RPMI7951 (cell line): ENCODE results near the gene RHOJ. TPM values are rescaled to one million over a fixed set of nuclear protein-coding genes. Genes with fewer than 3 reads are reported as not detected.

ENCODE experiments used
- DNase-seq: peaks from one replicate; pipeline ENCODE4 v3.0.0-alpha.2; 2012; ENCODE audit warnings: low read depth
- total RNA-seq: library from RNA; depleted of rRNA; stranded (reverse); fragments of >200 nt; shearing (Covaris generic); gene quantifications from 2 replicates; pipeline ENCODE4 v1.2.3, GENCODE V29; 2014

Gene RHOJ
- total RNA-seq, 1 experiment from 2014 or later, result 0.12 TPM

- DNase-seq, result no peak
These were observed 1.6 kb downstream of the RHOJ start for GRCh38 chr14:63205866-63206265.

- DNase-seq, result no peak
These were observed 4.9 kb downstream of the RHOJ start for GRCh38 chr14:63209160-63209559.

GRCh38 chr14:63210812-63211211 is 6.6 kb downstream of the RHOJ start:
- DNase-seq, result no peak

GRCh38 chr14:63212209-63212608 is 8.0 kb downstream of the RHOJ start:
- no peak for DNase-seq

- no peak for DNase-seq
These were observed 8.7 kb downstream of the RHOJ start for GRCh38 chr14:63212776-63213500.

GRCh38 chr14:63214417-63215196 is 10.4 kb downstream of the RHOJ start:
- no peak for DNase-seq

- DNase-seq, result no peak
These were observed 16.3 kb downstream of the RHOJ start for GRCh38 chr14:63220526-63220925.

DNA sequence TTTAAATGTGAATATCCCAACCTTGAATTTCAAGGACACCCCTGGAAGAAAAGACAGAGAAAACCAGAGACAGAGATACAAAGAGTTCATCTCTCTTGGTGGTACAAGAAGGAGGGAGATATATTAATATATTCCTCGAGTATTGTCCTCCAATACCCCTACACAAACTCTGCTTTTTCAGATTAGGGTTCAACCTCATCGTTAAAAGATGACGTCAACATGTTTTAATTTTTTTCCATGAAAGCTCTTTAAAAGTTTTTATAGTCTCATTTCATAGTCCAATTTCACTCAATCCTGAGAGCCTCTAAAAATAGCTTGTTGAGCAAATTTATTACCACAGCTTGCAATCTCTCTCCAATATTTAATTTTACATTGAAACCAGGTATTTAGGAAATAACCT is 19.4 kb downstream of the RHOJ start:
- no peak for DNase-seq

- no peak for DNase-seq
These were observed 20.0 kb downstream of the RHOJ start for GRCh38 chr14:63224196-63224595.

DNA sequence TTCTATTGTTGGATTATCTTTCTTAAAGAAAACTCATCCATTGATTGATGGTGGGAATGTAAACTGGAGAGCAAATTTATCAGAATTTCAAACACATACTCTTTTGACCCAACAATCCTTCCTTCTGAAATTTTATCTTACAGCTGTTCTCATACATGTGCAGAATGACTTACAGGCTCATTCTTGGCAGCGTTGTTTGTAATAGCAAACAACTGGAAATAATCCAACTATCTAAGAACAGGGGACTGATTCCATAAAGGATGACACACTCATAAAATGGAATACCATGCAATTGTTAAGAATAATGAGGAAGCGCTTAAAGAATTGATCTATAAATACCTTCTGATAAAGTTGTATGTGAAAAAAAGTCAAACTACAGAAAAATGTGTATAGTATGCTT is 24.0 kb downstream of the RHOJ start:
- no peak for DNase-seq

DNA sequence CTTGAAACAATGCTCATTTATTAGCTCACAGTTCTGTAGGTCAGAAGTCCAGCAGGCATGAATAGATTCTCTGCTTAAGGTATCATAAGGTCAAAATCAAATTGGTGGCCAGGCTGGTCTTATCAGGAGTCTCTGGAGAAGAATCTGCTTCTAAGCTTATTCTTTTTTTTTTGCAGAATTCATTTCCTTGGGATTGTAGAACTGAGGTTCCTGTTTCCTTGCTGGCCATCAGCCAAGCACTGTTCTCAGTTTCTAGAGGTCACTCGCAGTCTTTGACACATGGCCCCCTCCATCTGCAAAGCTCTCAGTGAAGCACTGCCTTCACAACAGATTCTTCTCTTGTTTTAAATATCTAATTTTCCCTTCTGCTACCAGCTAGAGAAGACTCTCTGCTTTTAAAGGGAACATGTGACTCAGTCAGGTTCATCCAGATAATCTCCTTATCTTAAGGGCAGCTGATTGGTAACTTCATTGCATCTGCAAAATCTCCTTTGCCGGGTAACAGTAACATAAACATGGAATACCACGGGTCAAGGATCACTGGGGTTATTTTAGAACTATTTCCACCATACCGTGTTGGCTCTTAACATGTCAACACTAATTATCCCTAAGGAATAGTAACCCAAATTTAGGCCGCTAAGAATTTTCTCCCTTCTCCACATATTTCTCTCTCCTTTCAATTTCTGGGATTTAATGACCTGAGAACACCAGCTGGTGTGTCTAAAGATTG is 25.3 kb downstream of the RHOJ start:
- DNase-seq, result no peak

DNA sequence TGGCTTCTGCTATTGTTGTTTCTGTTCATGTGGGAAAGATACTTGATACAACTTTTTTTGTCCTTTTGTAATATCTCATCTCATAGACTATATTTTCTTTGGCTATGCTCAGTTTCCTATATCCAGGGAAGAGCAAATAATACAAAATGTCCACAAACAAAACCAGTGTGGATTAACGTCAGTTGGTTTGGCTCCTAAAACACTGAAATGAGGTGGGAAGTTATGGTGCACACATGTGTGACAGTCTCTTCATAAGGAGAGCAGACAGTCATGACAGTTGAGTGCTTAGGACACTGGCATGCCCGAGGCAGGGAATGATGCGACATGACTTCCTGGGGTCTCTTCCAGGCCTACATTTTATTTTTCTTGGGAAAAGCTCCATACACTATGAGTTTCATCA is 27.5 kb downstream of the RHOJ start:
- no peak for DNase-seq

DNA sequence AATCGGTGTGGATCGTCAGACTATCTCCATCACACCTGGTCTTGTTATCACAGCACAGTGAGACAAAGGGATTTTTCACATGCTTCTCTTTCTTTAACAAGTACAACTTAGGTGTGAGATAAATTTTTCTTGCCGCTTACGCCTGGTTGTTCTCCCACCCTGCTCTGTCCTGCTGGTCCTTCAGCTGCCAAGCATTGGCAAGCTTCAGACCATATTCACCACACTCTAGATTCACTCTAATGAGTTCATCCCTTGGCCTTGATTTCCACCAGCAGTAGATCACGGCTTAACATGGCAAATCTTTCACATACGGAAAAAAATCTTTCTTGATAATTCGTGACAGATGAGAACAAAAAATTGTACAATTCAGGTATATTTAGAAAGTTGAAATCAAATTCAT is 33.5 kb downstream of the RHOJ start:
- DNase-seq, result no peak

DNA sequence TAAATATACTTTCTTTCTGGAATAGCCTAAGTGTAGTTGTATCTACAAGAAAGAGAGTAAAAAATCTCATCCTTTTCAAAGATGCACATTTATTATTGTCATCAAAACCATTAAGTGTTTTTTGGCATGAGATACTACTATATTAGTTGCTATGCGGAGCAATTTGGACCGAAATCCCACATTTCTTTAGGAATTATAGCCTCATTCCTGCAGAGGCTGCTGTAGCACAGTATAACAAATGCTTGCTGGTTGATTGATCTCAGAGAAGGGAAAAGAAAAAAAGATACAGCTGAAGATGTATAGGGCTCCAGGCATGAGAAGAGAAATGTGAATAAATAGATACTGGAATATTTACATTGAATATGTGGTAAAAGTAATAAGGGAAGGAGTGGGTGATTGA is 36.0 kb downstream of the RHOJ start:
- DNase-seq, result no peak

GRCh38 chr14:63241096-63241495 is 36.9 kb downstream of the RHOJ start:
- DNase-seq, result no peak

DNA sequence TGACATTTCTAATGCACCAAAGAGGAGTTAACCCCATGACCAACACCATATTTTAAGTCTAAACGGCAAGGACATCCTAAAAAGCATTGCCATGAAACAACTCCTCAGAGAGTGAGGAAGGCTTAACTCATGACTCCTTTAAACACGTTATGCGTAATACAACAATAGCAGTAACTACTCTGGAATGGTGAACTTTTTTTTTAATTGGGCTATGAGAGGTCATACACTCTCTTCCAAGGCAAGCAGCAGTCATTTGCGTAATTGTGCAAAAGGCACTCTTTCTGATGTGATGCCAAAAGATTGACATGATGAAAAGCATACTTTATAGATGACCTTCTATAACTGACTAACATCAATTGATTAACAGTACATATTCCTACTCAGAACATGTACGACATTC is 39.4 kb downstream of the RHOJ start:
- DNase-seq, result no peak

DNA sequence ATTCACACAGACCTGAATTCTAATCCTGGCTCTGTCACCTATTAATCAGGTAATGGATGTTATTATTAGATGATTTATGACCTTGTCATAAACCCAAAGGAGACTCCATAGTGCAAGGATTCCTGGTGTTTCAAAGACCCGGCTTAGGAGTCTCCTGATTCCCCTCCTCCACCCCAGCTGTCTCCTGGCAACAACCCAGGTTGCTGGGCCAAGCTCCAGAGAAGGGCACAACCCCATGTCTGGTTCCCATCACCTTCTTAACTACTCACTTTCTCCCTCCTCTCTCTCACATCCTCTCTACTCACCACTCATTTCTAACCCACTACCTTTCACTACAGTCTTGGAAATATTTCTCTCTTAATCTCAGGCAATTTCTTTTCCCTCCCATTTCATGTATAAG is 41.6 kb downstream of the RHOJ start:
- no peak for DNase-seq

- no peak for DNase-seq
These were observed 44.0 kb downstream of the RHOJ start for GRCh38 chr14:63248211-63248610.

DNA sequence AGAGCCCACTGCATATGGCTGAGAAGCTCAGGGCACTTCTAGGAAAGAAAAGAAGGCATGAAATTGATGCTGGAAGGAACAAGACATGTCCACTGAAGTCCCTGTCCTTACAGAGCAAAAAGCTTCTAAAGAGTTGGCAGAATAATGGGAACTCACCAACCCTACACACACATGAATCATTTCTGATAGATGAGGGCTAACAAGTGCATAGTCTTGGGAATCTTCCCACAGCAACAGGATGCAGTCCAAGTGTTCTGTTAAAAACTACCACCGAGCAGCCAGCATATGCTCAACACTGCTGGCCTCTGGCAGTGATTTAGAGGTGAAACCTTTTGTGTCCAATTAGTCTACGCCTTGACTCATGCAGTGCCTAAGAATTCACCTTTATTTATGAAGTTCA is 44.8 kb downstream of the RHOJ start:
- no peak for DNase-seq

DNA sequence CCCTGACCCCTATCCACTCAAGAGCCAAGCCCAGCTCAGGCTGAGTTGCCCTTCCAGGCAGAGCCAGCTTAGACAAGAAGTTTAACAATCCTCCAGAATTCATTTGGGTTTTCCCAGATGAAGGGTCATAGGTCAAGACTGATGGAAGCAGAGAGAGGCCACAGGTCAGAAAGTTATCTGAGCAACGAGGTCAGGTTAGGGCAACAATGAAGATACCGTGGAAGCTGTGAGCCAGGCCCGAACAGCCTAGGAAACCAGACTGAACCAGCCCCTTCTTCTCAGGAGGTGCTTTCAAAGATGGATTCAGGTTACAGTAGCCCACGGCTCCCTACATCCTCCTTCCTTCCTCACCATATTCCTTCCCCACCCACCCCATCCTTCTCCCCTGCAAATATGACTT is 53.1 kb downstream of the RHOJ start:
- no peak for DNase-seq

DNA sequence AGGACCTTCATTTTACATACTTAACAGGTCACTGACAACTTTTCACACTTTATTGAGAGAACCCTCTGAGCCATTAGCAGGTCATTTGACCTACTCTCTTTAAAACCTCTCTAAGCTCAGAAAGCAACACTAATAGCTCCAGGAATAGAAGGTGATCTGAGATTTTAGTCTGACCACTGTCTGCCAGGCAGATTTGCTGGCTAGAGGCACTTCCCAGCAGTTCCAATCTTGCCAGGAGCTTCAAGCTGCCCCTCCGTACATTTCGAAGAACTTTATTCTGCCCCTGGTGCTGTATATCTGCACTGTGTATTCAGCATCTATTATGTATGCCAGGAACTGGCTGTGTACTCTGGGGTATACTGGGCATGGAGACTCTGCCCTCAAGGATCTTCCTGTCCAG is 58.2 kb downstream of the RHOJ start:
- DNase-seq, result no peak

DNA sequence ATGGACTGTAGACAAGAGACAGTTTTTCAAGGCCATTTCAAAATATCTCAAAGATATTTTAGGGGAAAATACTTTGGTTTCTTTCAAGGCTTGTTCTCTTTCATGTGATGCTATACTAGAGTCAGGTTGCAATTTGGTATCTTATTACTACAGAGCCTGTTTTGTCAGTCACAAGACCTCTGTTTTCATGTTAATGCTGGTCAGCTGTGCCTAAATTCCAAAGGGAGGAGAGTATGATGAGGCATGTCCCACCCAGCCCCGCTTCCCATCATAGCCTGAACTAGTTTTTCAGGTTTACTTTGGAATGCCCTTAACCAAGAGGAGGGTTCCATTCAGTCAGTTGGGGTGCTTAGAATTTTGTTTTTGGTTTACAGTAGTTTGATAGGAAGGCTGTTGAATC is 61.9 kb downstream of the RHOJ start:
- no peak for DNase-seq

- no peak for DNase-seq
These were observed 62.9 kb downstream of the RHOJ start for GRCh38 chr14:63267171-63267570.
